Endothelial cell (in vitro differentiated cells): ENCODE measurements around the gene SLC35A1. TPM values are rescaled to one million over a fixed set of nuclear protein-coding genes. Genes with fewer than 3 reads are reported as not detected.

Source experiments
- DNase-seq: peaks from one replicate; pipeline ENCODE4 v3.0.0; 2021; ENCODE audit warnings: low spot score
- H3K27ac Mint-ChIP-seq: one replicate; pipeline ENCODE4 v1.8.0; 2021; ENCODE audit warnings: mixed read lengths, inconsistent platforms; ENCODE audit not compliant: unreplicated experiment
- H3K27me3 Mint-ChIP-seq: one replicate; pipeline ENCODE4 v1.8.0; 2021; ENCODE audit warnings: mild to moderate bottlenecking, moderate library complexity, mixed read lengths, inconsistent platforms; ENCODE audit not compliant: unreplicated experiment
- H3K36me3 Mint-ChIP-seq: one replicate; pipeline ENCODE4 v1.8.0; 2021; ENCODE audit warnings: mild to moderate bottlenecking, low read depth, mixed read lengths, inconsistent platforms; ENCODE audit not compliant: unreplicated experiment
- H3K4me1 Mint-ChIP-seq: one replicate; pipeline ENCODE4 v1.8.0; 2021; ENCODE audit warnings: mild to moderate bottlenecking, mixed read lengths, inconsistent platforms; ENCODE audit not compliant: unreplicated experiment
- H3K4me3 Mint-ChIP-seq: one replicate; pipeline ENCODE4 v1.8.0; 2021; ENCODE audit warnings: mild to moderate bottlenecking, mixed read lengths, inconsistent platforms; ENCODE audit not compliant: unreplicated experiment
- H3K9me3 Mint-ChIP-seq: one replicate; pipeline ENCODE4 v1.8.0; 2021; ENCODE audit warnings: mixed read lengths, inconsistent platforms; ENCODE audit not compliant: unreplicated experiment
- CTCF ChIP-seq: fragments of 200-600 bp; sonication (generic); IDR thresholded peaks from one replicate; pipeline ENCODE4 v1.5.0; 2021; ENCODE audit warnings: antibody characterized with exemption; ENCODE audit not compliant: unreplicated experiment
- long read RNA-seq: library from polyadenylated mRNA; unstranded; transcript quantifications from one replicate; pipeline ENCODE4 v2.0.0, GENCODE V29; 2020; ENCODE audit not compliant: unreplicated experiment
- total RNA-seq: library from RNA; stranded (reverse); fragmentation: NEBNext Ultra II Directional; extraction: Animal tissue kit (Norgen Biotek cat#: 25700); gene quantifications from one replicate; pipeline ENCODE4 v1.2.1, GENCODE V29; 2021; ENCODE audit not compliant: unreplicated experiment

SLC35A1 gene
- 19.1 TPM for total RNA-seq
- long read RNA-seq, transcript SLC35A1-201 (8 exons, 1,851 nt) = major isoform, 19 of 29 reads
- long read RNA-seq, partial matches to known transcripts = 3 of 29 reads
- long read RNA-seq, other reads (novel, unspliced or antisense) = 7 of 29 reads

GRCh38 chr6:87472525-87473418, at the start of gene SLC35A1:
Gene SLC35A1, plus strand, starts transcription at chr6:87472974. Its CDS starts 30 bp downstream, at chr6:87473004.
- TF ChIP-seq CTCF = no peak
- Mint-ChIP-seq H3K4me3 (peak within 1 kb of the TSS; percentile 99), H3K27me3 (peaks cover 4% of the 10 kb centered on the region), H3K36me3 (no peaks in the 10 kb centered on the region), H3K27ac (peak within 1 kb of the TSS; percentile 99), H3K4me1 (peaks cover 3% of the 10 kb centered on the region), H3K9me3 (no peaks in the 10 kb centered on the region)
- DNase-seq = peak; percentile 79

- no peak overlapping the region for H3K27ac Mint-ChIP-seq
- no peaks in the 10 kb centered on the region for H3K9me3 Mint-ChIP-seq
- H3K4me1 Mint-ChIP-seq = peaks cover 5% of the 10 kb centered on the region
- H3K36me3 Mint-ChIP-seq = no peaks in the 10 kb centered on the region
- TF ChIP-seq CTCF = no peak
- no peak overlapping the region for H3K4me3 Mint-ChIP-seq
- DNase-seq = no peak
- no peaks in the 10 kb centered on the region for H3K27me3 Mint-ChIP-seq
Observed at GRCh38 chr6:87426789-87427188, 46.0 kb upstream of the SLC35A1 start.

- Mint-ChIP-seq H3K36me3 (no peaks in the 10 kb centered on the region), H3K27ac (no peak overlapping the region), H3K9me3 (no peaks in the 10 kb centered on the region), H3K4me1 (peaks cover 5% of the 10 kb centered on the region), H3K27me3 (peaks cover under 1% of the 10 kb centered on the region), H3K4me3 (no peak overlapping the region)
- no peak for DNase-seq
- no peak for TF ChIP-seq CTCF
Observed at GRCh38 chr6:87430499-87430898, 42.3 kb upstream of the SLC35A1 start.

- Mint-ChIP-seq H3K9me3 (no peaks in the 10 kb centered on the region), H3K36me3 (no peaks in the 10 kb centered on the region), H3K4me3 (no peak overlapping the region), H3K4me1 (peaks cover 5% of the 10 kb centered on the region), H3K27me3 (peaks cover 1% of the 10 kb centered on the region), H3K27ac (no peak overlapping the region)
- no peak for TF ChIP-seq CTCF
- no peak for DNase-seq
Observed at GRCh38 chr6:87431263-87431662, 41.5 kb upstream of the SLC35A1 start.

GRCh38 chr6:87436435-87436834, 36.3 kb upstream of the SLC35A1 start:
- no peaks in the 10 kb centered on the region for H3K9me3 Mint-ChIP-seq
- peaks cover 1% of the 10 kb centered on the region for H3K27me3 Mint-ChIP-seq
- no peak for TF ChIP-seq CTCF
- H3K4me1 Mint-ChIP-seq = no peaks in the 10 kb centered on the region
- no peaks in the 10 kb centered on the region for H3K36me3 Mint-ChIP-seq
- H3K27ac Mint-ChIP-seq = no peak overlapping the region
- peak; percentile 68 for DNase-seq
- H3K4me3 Mint-ChIP-seq = no peak overlapping the region
